WTC11 (cell line): ENCODE measurements around the gene DUSP5. TPM values are rescaled to one million over a fixed set of nuclear protein-coding genes. Genes with fewer than 3 reads are reported as not detected.

Experiments
- ATAC-seq: fragments of 200-7000 bp; cut with Tn5 transposase; 2 replicates; pipeline ENCODE4 v1.10.0; 2021; ENCODE audit warnings: mild to moderate bottlenecking, moderate library complexity
- CTCF ChIA-PET: fragments of 300-600 bp; sonication (Branson Sonifier 250); formaldehyde crosslinking; loops from one replicate; lab custom pipeline; 2021; ENCODE audit warnings: antibody characterized with exemption; lab: Charles Lee
- POLR2A ChIA-PET: fragments of 350-600 bp; sonication (Branson Sonifier 250); formaldehyde crosslinking; loops from one replicate; lab custom pipeline; 2021; ENCODE audit warnings: antibody characterized with exemption; lab: Charles Lee
- DNase-seq: peaks from one replicate; pipeline ENCODE4 v3.0.0; 2021; ENCODE audit warnings: low spot score
- H3K27ac Mint-ChIP-seq: 2 replicates; pipeline ENCODE4 v1.8.0; 2021; ENCODE audit warnings: mixed read lengths
- H3K27me3 Mint-ChIP-seq: 2 replicates; pipeline ENCODE4 v1.8.0; 2021; ENCODE audit warnings: low read depth, mild to moderate bottlenecking, moderate library complexity, mixed read lengths
- H3K36me3 Mint-ChIP-seq: 2 replicates; pipeline ENCODE4 v1.8.0; 2021; ENCODE audit warnings: mixed read lengths
- H3K4me1 Mint-ChIP-seq: 2 replicates; pipeline ENCODE4 v1.8.0; 2022; ENCODE audit warnings: mixed read lengths
- H3K4me3 Mint-ChIP-seq: 2 replicates; pipeline ENCODE4 v1.8.0; 2021; ENCODE audit warnings: mild to moderate bottlenecking, moderate library complexity, mixed read lengths
- H3K9me3 Mint-ChIP-seq: 2 replicates; pipeline ENCODE4 v1.8.0; 2021; ENCODE audit warnings: mixed read lengths
- ATF1 ChIP-seq: sonication (generic); formaldehyde crosslinking; IDR thresholded peaks from 2 replicates; pipeline ENCODE4 v1.8.1; 2023; ENCODE audit warnings: mild to moderate bottlenecking, moderate library complexity, missing genetic modification reagents
- HMGA2 ChIP-seq: fragments of 250-450 bp; sonication (Bioruptor Pico); IDR thresholded peaks from 2 replicates; pipeline ENCODE4 v1.4.0; 2021; ENCODE audit warnings: mild to moderate bottlenecking, moderate library complexity
- IRF2 ChIP-seq: sonication (generic); formaldehyde crosslinking; IDR thresholded peaks from 2 replicates; pipeline ENCODE4 v1.8.0; 2022; ENCODE audit warnings: low read depth, missing genetic modification reagents, borderline replicate concordance
- RORB ChIP-seq: fragments of 250-450 bp; sonication (Bioruptor Pico); IDR thresholded peaks from 2 replicates; pipeline ENCODE4 v1.9.0; 2021; ENCODE audit warnings: mild to moderate bottlenecking
- SMAD3 ChIP-seq: sonication (generic); formaldehyde crosslinking; IDR thresholded peaks from 2 replicates; pipeline ENCODE4 v1.8.0; 2022; ENCODE audit warnings: missing genetic modification reagents, mild to moderate bottlenecking, borderline replicate concordance
- TCF7 ChIP-seq: sonication (generic); formaldehyde crosslinking; IDR thresholded peaks from 2 replicates; pipeline ENCODE4 v1.8.0; 2022; ENCODE audit warnings: mild to moderate bottlenecking, low read depth, missing genetic modification reagents, moderate library complexity
- TEAD1 ChIP-seq: sonication (generic); formaldehyde crosslinking; IDR thresholded peaks from 2 replicates; pipeline ENCODE4 v1.8.0; 2022; ENCODE audit warnings: mild to moderate bottlenecking, missing genetic modification reagents
- TEAD4 ChIP-seq: sonication (generic); formaldehyde crosslinking; IDR thresholded peaks from 2 replicates; pipeline ENCODE4 v1.8.0; 2022; ENCODE audit warnings: mild to moderate bottlenecking, missing genetic modification reagents
- TP53 ChIP-seq: sonication (generic); formaldehyde crosslinking; IDR thresholded peaks from 2 replicates; pipeline ENCODE4 v1.8.1; 2023; ENCODE audit warnings: mild to moderate bottlenecking, missing genetic modification reagents
- ZNF121 ChIP-seq: sonication (generic); formaldehyde crosslinking; IDR thresholded peaks from 2 replicates; pipeline ENCODE4 v1.8.0; 2023; ENCODE audit warnings: missing genetic modification reagents
- ZNF138 ChIP-seq: sonication (generic); formaldehyde crosslinking; conservative IDR thresholded peaks from 2 replicates; pipeline ENCODE4 v1.8.1; 2022; ENCODE audit warnings: mild to moderate bottlenecking, moderate library complexity, missing genetic modification reagents
- ZNF263 ChIP-seq: sonication (generic); formaldehyde crosslinking; IDR thresholded peaks from 2 replicates; pipeline ENCODE4 v1.8.1; 2022; ENCODE audit warnings: low read depth, mild to moderate bottlenecking, moderate library complexity, missing genetic modification reagents
- total RNA-seq: library from RNA; stranded (reverse); gene quantifications from 3 replicates; pipeline ENCODE4 v1.2.3, GENCODE V29; 2021
- TF ChIP-seq, protein P1 (sequence below): fragments of 250-450 bp; sonication (Bioruptor Pico); IDR thresholded peaks from 2 replicates; pipeline ENCODE4 v1.9.0; 2021; ENCODE audit warnings: mild to moderate bottlenecking, borderline replicate concordance
- TF ChIP-seq, protein P2 (sequence below): fragments of 250-450 bp; sonication (Bioruptor Pico); IDR thresholded peaks from 2 replicates; pipeline ENCODE4 v1.9.0; 2021; ENCODE audit warnings: moderate library complexity, mild to moderate bottlenecking, inconsistent platforms, borderline replicate concordance
- TF ChIP-seq, protein P3 (sequence below): sonication (generic); formaldehyde crosslinking; IDR thresholded peaks from 2 replicates; pipeline ENCODE4 v1.8.0; 2023; ENCODE audit warnings: missing genetic modification reagents
- TF ChIP-seq, protein P4 (sequence below): sonication (generic); formaldehyde crosslinking; IDR thresholded peaks from 2 replicates; pipeline ENCODE4 v1.8.0; 2022; ENCODE audit warnings: mild to moderate bottlenecking, missing genetic modification reagents
- TF ChIP-seq, protein P5 (sequence below): sonication (generic); formaldehyde crosslinking; IDR thresholded peaks from 2 replicates; pipeline ENCODE4 v1.8.0; 2022; ENCODE audit warnings: mild to moderate bottlenecking, missing genetic modification reagents
- TF ChIP-seq, protein P6 (sequence below): sonication (generic); formaldehyde crosslinking; IDR thresholded peaks from 2 replicates; pipeline ENCODE4 v1.8.1; 2022; ENCODE audit warnings: low read depth, mild to moderate bottlenecking, moderate library complexity, missing genetic modification reagents, borderline replicate concordance

Gene DUSP5
- total RNA-seq, 1 experiment from 2014 or later = 55.1 TPM

DNA sequence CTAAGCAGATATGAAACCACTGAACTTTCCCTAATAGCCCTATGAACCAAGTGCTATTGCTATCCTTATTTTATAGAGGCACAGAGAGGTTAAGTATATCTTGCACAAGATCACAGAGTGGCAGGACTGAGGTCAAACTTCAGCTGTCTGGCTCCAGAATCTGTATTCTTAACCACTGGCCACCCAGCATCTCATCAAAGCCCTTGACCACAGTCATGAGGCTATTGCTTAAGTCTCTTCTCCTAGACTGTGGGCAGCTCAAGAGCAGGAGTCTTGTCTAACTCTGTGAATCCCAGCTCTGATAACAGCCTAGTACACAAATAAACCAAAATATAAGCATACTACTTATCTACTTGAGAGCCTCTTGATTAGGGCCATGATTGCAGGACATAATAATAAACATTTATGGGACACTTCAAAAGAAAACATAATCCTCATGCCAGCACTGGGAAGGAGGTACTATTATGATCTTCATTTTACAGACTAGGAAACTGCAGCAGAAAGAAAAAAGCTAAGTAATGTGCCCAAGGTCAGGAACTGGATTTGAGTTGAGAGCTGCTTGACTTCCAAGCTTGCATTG lies 47.3 kb downstream of the DUSP5 start (continued):
- TF ChIP-seq SMAD3 (CRISPR knock-in tag) = no peak
- TF ChIP-seq RORB (CRISPR knock-in tag) = no peak

DNA sequence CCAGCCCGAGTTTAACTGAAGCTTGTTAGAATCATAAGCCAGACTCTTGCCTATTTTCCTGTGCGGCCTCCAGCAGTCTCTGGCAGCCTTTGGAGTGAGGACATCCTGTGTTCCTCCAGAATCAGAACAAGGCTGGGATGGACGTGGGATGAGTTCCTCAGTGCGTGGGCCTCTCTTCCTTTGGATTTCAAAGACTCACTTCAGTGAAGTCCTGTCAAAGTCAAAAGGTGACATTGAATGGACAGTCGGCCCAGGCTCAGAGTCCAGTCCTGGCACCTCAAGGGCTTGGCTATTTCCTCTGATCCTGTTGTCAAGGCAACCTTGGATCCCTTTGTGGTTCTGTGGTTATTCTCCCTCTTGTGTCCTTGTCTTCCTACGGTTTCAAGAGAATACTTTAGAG lies 48.4 kb downstream of the DUSP5 start:
- H3K27me3 Mint-ChIP-seq = no peaks in the 10 kb centered on the region; the same call in 1 of the 2 replicates
- DNase-seq = no peak
- no peaks in the 10 kb centered on the region for H3K36me3 Mint-ChIP-seq
- H3K4me1 Mint-ChIP-seq = peaks cover 11% of the 10 kb centered on the region
- no peak for ATAC-seq
- H3K9me3 Mint-ChIP-seq = no peaks in the 10 kb centered on the region
- ChIA-PET POLR2A (interaction anchor here (1.0 kb wide), 2 partner anchors 15 to 31 kb away, joined by 3 to 5 read pairs; no protein-coding TSS in a partner anchor), CTCF (interaction anchor here (0.7 to 1.4 kb wide), 19 partner anchors 8 to 241 kb away, joined by 3 to 35 read pairs (median 4); partner anchors contain the start of gene SMNDC1)
- H3K4me3 Mint-ChIP-seq = no peak overlapping the region
- no peak overlapping the region for H3K27ac Mint-ChIP-seq
- TF ChIP-seq IRF2 (no peak), ZNF138 (no peak), ZNF121 (CRISPR knock-in tag) (no peak), HMGA2 (CRISPR knock-in tag) (no peak), TCF7 (no peak), TP53 (CRISPR knock-in tag) (no peak), TEAD4 (CRISPR knock-in tag) (no peak), SMAD3 (CRISPR knock-in tag) (no peak), ZNF263 (CRISPR knock-in tag) (no peak), TEAD1 (CRISPR knock-in tag) (no peak), ATF1 (CRISPR knock-in tag) (no peak)
- TF ChIP-seq, protein P1, sequence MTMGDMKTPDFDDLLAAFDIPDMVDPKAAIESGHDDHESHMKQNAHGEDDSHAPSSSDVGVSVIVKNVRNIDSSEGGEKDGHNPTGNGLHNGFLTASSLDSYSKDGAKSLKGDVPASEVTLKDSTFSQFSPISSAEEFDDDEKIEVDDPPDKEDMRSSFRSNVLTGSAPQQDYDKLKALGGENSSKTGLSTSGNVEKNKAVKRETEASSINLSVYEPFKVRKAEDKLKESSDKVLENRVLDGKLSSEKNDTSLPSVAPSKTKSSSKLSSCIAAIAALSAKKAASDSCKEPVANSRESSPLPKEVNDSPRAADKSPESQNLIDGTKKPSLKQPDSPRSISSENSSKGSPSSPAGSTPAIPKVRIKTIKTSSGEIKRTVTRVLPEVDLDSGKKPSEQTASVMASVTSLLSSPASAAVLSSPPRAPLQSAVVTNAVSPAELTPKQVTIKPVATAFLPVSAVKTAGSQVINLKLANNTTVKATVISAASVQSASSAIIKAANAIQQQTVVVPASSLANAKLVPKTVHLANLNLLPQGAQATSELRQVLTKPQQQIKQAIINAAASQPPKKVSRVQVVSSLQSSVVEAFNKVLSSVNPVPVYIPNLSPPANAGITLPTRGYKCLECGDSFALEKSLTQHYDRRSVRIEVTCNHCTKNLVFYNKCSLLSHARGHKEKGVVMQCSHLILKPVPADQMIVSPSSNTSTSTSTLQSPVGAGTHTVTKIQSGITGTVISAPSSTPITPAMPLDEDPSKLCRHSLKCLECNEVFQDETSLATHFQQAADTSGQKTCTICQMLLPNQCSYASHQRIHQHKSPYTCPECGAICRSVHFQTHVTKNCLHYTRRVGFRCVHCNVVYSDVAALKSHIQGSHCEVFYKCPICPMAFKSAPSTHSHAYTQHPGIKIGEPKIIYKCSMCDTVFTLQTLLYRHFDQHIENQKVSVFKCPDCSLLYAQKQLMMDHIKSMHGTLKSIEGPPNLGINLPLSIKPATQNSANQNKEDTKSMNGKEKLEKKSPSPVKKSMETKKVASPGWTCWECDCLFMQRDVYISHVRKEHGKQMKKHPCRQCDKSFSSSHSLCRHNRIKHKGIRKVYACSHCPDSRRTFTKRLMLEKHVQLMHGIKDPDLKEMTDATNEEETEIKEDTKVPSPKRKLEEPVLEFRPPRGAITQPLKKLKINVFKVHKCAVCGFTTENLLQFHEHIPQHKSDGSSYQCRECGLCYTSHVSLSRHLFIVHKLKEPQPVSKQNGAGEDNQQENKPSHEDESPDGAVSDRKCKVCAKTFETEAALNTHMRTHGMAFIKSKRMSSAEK (CRISPR knock-in tag) = no peak
- TF ChIP-seq, protein P2, sequence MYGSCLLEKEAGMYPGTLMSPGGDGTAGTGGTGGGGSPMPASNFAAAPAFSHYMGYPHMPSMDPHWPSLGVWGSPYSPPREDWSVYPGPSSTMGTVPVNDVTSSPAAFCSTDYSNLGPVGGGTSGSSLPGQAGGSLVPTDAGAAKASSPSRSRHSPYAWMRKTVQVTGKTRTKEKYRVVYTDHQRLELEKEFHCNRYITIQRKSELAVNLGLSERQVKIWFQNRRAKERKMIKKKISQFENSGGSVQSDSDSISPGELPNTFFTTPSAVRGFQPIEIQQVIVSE (CRISPR knock-in tag) = no peak
- TF ChIP-seq, protein P3, sequence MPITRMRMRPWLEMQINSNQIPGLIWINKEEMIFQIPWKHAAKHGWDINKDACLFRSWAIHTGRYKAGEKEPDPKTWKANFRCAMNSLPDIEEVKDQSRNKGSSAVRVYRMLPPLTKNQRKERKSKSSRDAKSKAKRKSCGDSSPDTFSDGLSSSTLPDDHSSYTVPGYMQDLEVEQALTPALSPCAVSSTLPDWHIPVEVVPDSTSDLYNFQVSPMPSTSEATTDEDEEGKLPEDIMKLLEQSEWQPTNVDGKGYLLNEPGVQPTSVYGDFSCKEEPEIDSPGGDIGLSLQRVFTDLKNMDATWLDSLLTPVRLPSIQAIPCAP (CRISPR knock-in tag) = no peak
- TF ChIP-seq, protein P4, sequence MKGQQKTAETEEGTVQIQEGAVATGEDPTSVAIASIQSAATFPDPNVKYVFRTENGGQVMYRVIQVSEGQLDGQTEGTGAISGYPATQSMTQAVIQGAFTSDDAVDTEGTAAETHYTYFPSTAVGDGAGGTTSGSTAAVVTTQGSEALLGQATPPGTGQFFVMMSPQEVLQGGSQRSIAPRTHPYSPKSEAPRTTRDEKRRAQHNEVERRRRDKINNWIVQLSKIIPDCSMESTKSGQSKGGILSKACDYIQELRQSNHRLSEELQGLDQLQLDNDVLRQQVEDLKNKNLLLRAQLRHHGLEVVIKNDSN (CRISPR knock-in tag) = no peak
- TF ChIP-seq, protein P5, sequence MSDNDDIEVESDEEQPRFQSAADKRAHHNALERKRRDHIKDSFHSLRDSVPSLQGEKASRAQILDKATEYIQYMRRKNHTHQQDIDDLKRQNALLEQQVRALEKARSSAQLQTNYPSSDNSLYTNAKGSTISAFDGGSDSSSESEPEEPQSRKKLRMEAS = no peak
- TF ChIP-seq, protein P6, sequence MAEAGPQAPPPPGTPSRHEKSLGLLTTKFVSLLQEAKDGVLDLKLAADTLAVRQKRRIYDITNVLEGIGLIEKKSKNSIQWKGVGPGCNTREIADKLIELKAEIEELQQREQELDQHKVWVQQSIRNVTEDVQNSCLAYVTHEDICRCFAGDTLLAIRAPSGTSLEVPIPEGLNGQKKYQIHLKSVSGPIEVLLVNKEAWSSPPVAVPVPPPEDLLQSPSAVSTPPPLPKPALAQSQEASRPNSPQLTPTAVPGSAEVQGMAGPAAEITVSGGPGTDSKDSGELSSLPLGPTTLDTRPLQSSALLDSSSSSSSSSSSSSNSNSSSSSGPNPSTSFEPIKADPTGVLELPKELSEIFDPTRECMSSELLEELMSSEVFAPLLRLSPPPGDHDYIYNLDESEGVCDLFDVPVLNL = no peak
